Suppressor macrophage (primary cell): ENCODE data around the gene CDKN2B.
A peak's percentile ranks its signal among the peaks of the same experiment; 100 is the strongest.
"Not testable (repeated sequence)": the region's sequence is repeated elsewhere in the genome, so short reads cannot be mapped to it uniquely, and the experiment has no call there.

ENCODE experiments used
- DNase-seq, 4 experiments: peaks; one replicate each; pipeline ENCODE4 v3.0.0-alpha.2; 2020 to 2022

CDKN2B gene

GRCh38 chr9:21968331-21969010, 40.6 kb downstream of the CDKN2B start:
- DNase-seq = peak in 2 of 4 experiments; percentile 23 to 49

GRCh38 chr9:21967702-21968101, 41.4 kb downstream of the CDKN2B start:
- peak in 3 of 4 experiments; percentile 48 to 56 (median 50) for DNase-seq

- DNase-seq = peak in 1 of 4 experiments; percentile 1
Measured at GRCh38 chr9:21967169-21967568, 41.9 kb downstream of the CDKN2B start.

GRCh38 chr9:21966140-21966851, 42.8 kb downstream of the CDKN2B start:
- DNase-seq = no peak

- DNase-seq = peak; percentile 59 to 82 (median 72)
Measured at GRCh38 chr9:21965401-21965951, 43.6 kb downstream of the CDKN2B start.

- DNase-seq = peak in 2 of 4 experiments; percentile 43 to 46
Measured at GRCh38 chr9:21964925-21965385, 44.1 kb downstream of the CDKN2B start.

- DNase-seq = no peak
Measured at GRCh38 chr9:21961569-21961968, 47.5 kb downstream of the CDKN2B start.

GRCh38 chr9:21959268-21959667, 49.8 kb downstream of the CDKN2B start:
- DNase-seq = not testable (repeated sequence)

- DNase-seq = no peak
Measured at GRCh38 chr9:21958833-21959232, 50.3 kb downstream of the CDKN2B start.
